Muscle of back (tissue), 13 donors: Measurements from ENCODE around the gene RGS18. TPM values are rescaled to one million over a fixed set of nuclear protein-coding genes. Genes with fewer than 3 reads are reported as not detected.
A peak's percentile ranks its signal among the peaks of the same experiment; 100 is the strongest.
"Not testable (repeated sequence)": the region's sequence is repeated elsewhere in the genome, so short reads cannot be mapped to it uniquely, and the experiment has no call there.

ENCODE experiments used
- DNase-seq, 3 donors: peaks; one replicate each; pipeline versions ENCODE4 v3.0.0 to v3.0.0-alpha.2; 2013
- long read RNA-seq, 9 donors: transcript quantifications; one replicate each; lab custom pipeline, GENCODE V29; 2026
- polyA plus RNA-seq, 10 donors: library from polyadenylated mRNA; unstranded; fragments of 120-200 nt; gene quantifications; one replicate each; pipeline ENCODE4 v1.2.1, GENCODE V29; 2013; ENCODE audit not compliant: insufficient read length in 10 of 10

RGS18 gene, protein sequence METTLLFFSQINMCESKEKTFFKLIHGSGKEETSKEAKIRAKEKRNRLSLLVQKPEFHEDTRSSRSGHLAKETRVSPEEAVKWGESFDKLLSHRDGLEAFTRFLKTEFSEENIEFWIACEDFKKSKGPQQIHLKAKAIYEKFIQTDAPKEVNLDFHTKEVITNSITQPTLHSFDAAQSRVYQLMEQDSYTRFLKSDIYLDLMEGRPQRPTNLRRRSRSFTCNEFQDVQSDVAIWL
- polyA plus RNA-seq = 1 to 10 TPM in 9 of 10 donors, under 1 TPM in 1; 0.80 to 2.0 (median 1.3) TPM
- long read RNA-seq, donor 1 = 0 reads
- long read RNA-seq, donor 2 = 0 reads
- long read RNA-seq, donor 3 = 0 reads
- long read RNA-seq, donor 4 = 0 reads
- long read RNA-seq, donor 5, partial matches to known transcripts = 0 of 2 reads
- long read RNA-seq, donor 5, other reads (novel, unspliced or antisense) = 0 of 2 reads
- long read RNA-seq, donor 6 = 0 reads
- long read RNA-seq, donor 7 = 0 reads
- long read RNA-seq, donor 8 = 0 reads
- long read RNA-seq, donor 9 = 0 reads

DNA sequence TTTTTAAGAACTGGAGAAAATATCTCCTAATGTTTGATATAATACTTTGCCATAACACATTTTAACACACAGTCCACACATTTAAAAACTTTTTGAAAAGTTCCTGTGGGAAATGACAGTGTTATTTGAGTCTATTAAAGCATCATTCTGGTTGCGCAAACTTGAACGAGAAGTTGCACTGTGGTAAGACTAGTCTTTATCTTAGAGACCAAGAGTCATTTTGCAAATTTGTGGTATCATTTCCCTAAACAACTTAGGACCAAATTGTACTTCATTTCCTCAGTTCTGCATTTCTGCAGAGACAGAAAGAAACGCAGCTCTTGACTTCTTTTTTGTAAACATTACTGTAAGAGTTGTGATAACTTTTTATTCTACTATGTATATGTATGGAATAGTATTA, at the start of gene RGS18:
RGS18 (plus strand) TSS at position 282 of the 400 bp plus-strand sequence. CDS start 176 bp downstream, outside the sequence.
- DNase-seq = peak in 2 of 3 donors; percentile 10 to 23

DNA sequence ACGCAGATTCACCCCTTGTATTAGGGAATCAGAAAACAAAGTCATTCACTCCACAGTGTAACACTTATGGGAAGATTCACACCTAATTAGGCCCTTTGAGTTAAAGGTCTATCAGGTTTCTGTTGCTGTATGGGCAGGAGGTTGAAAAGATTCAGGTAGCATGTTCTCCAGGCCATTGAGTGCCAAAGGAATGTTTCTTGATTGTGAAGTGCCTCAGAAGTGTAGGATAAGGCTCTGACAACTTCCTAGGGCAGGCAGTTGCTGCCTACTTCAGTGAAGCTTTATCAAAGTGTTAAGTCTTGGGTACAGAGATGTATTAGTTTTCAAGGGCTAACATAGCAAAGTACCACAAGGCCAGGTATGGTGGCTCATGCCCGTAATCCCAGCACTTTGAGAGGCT, 48.7 kb upstream of the RGS18 start:
- DNase-seq = no peak

- no peak for DNase-seq
These were observed 43.3 kb upstream of the RGS18 start for GRCh38 chr1:192115000-192115399.

DNA sequence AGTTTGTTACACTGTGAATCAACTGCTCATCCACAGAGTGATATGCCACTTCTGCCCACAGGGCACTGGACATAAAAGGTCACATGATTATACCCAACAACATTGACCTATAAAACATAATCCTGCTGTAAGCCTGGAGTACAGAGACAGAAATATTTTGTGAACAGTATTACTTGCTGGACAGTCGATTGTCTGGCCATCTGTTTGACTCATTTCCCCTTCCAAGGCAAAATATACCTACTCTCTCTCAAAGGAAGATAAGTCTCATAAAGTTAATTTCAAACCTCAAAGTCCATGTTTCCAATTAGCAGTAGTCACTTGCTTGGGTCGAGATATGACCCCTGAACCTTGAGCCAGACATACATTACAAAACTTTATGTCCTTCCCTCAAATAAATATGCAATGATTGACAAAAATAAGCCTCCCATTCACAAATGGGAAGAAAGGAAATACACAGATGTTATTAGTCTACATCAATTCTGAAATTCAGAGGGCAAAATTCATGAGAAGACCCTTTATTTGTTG, 39.3 kb upstream of the RGS18 start:
- no peak for DNase-seq

- no peak for DNase-seq
These were observed 38.6 kb upstream of the RGS18 start for GRCh38 chr1:192119701-192120100.

DNA sequence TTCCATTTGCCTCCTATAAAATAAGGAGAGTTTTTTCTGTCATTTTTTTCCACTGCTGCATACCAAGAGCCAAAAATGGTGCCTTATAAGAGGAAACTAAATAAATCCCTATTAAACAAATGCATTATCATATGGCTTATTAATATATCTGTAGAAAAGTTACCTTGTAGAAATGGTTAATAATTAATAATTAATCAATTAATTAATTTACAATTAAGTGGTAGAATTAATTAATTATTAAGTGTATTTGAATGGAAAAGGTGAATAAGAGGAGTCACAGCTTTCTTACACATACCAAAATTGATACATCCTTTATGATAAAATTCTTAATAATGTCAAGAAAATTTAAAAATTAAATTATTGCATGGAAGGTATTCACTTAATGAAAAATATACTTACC, 35.6 kb upstream of the RGS18 start:
- DNase-seq = no peak

- no peak for DNase-seq
These were observed 35.0 kb upstream of the RGS18 start for GRCh38 chr1:192123212-192123611.

GRCh38 chr1:192126030-192126619, 32.1 kb upstream of the RGS18 start:
- DNase-seq = no peak

DNA sequence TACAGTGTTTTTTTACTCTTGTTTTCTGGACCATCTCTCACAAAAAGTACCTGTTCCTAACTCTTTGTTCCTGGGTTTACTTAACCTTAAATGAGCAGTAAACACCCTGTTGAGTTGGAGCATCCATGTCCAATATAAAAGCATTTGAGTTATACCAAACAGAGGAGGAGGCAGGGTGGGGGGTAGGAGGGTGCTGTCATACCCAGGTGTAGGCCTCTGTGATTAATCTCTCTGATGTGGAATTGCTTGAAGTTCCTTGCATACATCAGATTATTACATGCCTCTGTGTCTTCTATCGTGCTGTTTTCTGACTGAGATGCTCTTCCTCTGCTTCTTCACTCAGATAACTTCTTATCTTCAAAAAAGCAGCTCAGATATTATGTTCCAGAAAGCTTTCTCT, 28.1 kb upstream of the RGS18 start:
- no peak for DNase-seq

DNA sequence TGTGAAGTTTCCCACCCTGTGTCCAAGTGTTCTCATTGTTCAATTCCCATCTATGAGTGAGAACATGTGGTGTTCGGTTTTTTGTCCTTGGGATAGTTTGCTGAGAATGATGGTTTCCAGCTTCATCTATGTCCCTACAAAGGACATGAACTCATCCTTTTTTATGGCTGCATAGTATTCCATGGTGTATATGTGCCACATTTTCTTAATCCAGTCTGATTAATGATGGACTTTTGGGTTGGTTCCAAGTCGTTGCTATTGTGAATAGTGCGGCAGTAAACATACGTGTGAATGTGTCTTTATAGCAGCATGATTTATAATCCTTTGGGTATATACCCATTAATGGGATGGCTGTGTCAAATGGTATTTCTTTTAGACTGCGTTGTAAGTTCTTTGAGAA, 27.4 kb upstream of the RGS18 start:
- not testable (repeated sequence) for DNase-seq

GRCh38 chr1:192131914-192132313, 26.3 kb upstream of the RGS18 start:
- DNase-seq = peak in 1 of 3 donors; percentile 11

DNA sequence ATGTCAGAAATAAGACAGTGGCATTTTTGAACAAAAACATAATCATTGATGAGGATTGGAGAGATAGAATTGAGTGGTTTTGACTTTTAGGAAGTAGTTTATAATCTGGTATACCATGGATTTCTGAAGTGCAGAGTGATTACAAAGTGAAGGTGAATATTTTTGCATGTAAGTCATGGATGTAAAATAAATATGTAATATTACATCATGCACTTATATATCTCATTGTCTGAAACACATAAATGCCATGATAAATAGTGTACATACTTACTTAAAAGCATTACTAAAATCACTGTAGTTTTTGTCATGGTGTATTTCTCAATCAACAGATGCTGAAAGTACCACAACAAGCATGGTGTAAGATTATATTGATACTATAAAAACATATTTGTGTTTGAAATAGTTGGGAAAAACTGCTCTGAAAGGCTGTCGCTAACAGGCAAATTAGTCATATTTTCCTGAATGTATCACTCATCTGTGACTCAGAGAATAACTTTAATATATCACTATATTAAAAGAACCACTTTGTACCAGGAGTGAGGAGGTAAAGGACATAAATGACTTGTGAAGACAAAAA, 24.8 kb upstream of the RGS18 start:
- peak in 1 of 3 donors; percentile 33 for DNase-seq

GRCh38 chr1:192140382-192140781, 17.9 kb upstream of the RGS18 start:
- no peak for DNase-seq

DNA sequence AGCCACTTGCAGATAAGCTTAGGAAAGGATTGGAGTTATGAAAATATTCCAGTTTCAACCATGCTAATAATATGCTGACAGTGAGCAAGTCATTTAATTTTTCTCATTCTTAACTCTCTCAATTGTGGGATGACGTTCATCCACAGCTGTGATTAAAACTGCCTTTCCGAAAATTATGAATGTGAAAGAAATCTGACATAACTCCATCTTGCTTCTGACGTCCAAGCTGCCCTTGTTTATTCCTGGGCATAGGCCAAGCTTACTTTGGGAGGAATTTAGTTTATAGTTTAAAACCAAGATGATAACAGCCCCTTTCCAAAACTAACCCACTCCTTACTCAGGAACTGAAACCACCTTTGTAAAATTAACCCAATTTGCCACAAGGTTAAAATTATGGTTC, 11.0 kb upstream of the RGS18 start:
- DNase-seq = no peak

DNA sequence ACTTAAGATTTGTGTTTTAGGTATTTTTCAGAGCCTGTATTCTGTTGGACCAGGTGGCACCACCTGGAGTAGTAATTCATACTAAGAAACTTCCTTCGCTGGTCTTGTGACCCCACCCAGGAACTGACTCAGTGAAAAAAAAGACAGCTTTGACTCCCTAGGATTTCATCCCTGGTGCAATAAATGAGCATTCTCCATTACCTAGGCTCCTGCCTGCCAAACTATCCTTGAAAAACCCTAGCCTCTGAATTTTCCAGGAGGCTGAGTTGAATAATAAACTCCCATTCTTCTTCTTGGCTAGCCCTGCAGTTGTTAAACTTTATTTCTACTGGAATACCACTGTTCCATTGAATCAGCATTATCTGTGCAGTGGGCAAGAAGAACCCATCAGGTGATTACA, 10.6 kb upstream of the RGS18 start:
- no peak for DNase-seq

- no peak for DNase-seq
These were observed 7.1 kb upstream of the RGS18 start for GRCh38 chr1:192151176-192151575.

- peak in 1 of 3 donors; percentile 45 for DNase-seq
These were observed 5.0 kb upstream of the RGS18 start for GRCh38 chr1:192153276-192153675.

GRCh38 chr1:192157067-192157466, 1.2 kb upstream of the RGS18 start:
- no peak for DNase-seq

DNA sequence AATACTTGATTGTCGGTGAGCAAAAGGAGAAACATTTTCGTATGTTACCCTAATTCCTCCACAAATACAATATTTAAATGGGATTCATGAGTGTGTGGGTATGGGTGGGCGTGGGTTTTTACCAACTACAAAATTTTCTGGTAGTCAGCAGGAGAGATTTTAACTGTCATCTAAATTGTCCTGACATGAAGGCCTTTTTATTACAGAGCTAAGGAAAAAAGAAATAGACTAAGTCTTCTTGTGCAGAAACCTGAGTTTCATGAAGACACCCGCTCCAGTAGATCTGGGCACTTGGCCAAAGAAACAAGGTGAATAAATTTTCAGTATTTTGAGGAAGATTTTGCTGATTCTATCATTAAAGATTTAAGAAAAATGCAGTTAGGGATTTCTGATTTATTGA, 752 bp downstream of the RGS18 start:
- no peak for DNase-seq

DNA sequence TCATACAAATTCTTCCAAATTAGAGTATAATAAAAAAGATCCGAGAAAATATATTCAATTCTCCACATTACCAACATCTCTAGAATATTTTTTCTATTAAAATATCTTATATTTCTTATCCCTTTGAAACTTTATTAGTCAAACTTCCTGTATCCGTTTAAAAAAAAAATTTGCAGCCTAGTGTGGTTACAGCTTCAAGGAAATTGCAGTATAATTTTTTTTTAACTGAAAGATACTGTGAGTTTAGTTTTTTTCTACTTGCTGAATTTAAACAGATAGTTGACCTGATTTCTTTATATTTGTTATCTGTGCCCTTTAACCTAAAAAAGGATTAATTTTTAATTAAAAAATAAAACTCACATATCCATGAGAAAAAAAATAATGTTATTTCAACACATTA, 1.5 kb downstream of the RGS18 start:
- no peak for DNase-seq

DNA sequence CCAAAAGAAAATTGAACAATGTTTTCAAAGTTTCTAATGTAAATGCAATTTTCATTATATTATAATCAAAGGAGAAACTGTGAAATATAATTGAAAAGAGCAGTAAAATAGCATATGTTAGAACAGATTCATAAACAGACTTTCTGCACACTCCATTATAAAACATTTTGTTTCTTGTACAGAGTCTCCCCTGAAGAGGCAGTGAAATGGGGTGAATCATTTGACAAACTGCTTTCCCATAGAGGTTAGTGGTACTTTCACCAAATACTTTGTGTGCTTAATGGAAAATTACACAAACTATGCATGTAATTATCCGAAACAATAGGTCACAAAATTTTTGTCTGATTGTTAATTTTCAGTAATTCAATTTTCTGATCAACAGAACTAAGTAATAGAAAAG, 1.9 kb downstream of the RGS18 start:
- no peak for DNase-seq

DNA sequence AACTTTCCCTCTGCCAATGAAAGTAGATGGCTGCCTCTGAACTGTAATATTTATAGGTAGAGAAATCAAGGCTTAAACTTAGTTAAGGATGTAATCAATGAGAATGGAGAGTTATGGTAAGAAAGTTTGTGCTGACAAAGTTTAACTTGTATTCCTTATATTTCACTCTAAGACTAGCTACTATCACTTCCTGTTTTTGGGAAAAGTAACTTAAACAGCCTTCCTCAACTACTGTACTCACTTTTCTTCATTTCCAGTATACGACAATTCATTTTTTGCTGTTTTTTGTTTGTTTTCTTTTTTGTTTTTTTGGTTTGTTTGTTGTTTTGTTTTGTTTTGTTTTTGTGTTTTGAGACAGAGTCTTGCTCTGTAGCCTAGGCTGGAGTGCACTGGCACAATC, 3.7 kb downstream of the RGS18 start:
- no peak for DNase-seq

GRCh38 chr1:192162376-192162775, 4.1 kb downstream of the RGS18 start:
- DNase-seq = no peak
